GM12878 (cell line): ENCODE data around the gene PAXX. TPM values are rescaled to one million over a fixed set of nuclear protein-coding genes. Genes with fewer than 3 reads are reported as not detected.
A peak's percentile ranks its signal among the peaks of the same experiment; 100 is the strongest.

ENCODE experiments used
- CBX5 ChIP-seq: sonication (generic); IDR thresholded peaks from 2 replicates; pipeline ENCODE4 v1.6.1; 2016; ENCODE audit warnings: low read depth, moderate library complexity, mild to moderate bottlenecking, inconsistent platforms
- ESRRA ChIP-seq: IDR thresholded peaks from 2 replicates; pipeline ENCODE4 v1.6.1; 2012; ENCODE audit warnings: mild to moderate bottlenecking, low read length, improper control_type of control experiment
- MEF2A ChIP-seq: IDR thresholded peaks from 2 replicates; pipeline ENCODE4 v1.6.1; 2011; ENCODE audit warnings: low read depth, mild to moderate bottlenecking, low read length, moderate library complexity; ENCODE audit not compliant: insufficient read depth
- MTA3 ChIP-seq: IDR thresholded peaks from 2 replicates; pipeline ENCODE4 v1.6.1; 2012; ENCODE audit warnings: low read length, inconsistent platforms, borderline replicate concordance
- SMAD5 ChIP-seq: IDR thresholded peaks from 2 replicates; pipeline ENCODE4 v1.6.1; 2016; ENCODE audit warnings: antibody characterized with exemption, low read depth
- SPI1 ChIP-seq: IDR thresholded peaks from 2 replicates; pipeline ENCODE4 v1.6.1; 2011; ENCODE audit warnings: low read depth, mild to moderate bottlenecking, low read length, moderate library complexity, borderline replicate concordance; ENCODE audit not compliant: insufficient read depth
- SUPT20H ChIP-seq: IDR thresholded peaks from 2 replicates; pipeline ENCODE4 v1.6.1; 2011; ENCODE audit warnings: low read depth, mild to moderate bottlenecking, low read length, moderate library complexity, borderline replicate concordance; ENCODE audit not compliant: control insufficient read depth
- polyA plus RNA-seq, 11 experiments: library from polyadenylated mRNA; depleted of rRNA in 4 of 11; unstranded in 6 of 11; stranded (reverse) in 5 of 11; fragments of >200 nt; fragmentation: Nextera tagmentation in 4 of 11; fragmentation: Illumina TruSeq in 1 of 11; extraction: Ambion mirVana in 4 of 11; extraction: Trizol in 1 of 11; gene quantifications; 1 replicate in 1 of 11; 2 replicates in 10 of 11; pipeline versions ENCODE4 v1.2.1 to v1.2.3, GENCODE V29; 2011 to 2016; ENCODE audit warnings: inconsistent platforms in 2 of 11, missing spikeins in 2 of 11, low read depth in 1 of 11
- total RNA-seq, 4 experiments: library from RNA; depleted of rRNA in 3 of 4; stranded (reverse); fragments of >200 nt in 3 of 4; fragmentation: Illumina TruSeq in 1 of 4; extraction: Trizol in 1 of 4; gene quantifications; 2 replicates each; pipeline versions ENCODE4 v1.2.1 to v1.2.3, GENCODE V29; 2013 to 2021
- TF ChIP-seq, protein P1 (sequence below): IDR thresholded peaks from 2 replicates; pipeline ENCODE4 v1.6.1; 2012; ENCODE audit warnings: improper control_type of control experiment, low read depth, low read length; ENCODE audit not compliant: insufficient replicate concordance
- TF ChIP-seq, protein P2 (sequence below): fragments of 450-650 bp; IDR thresholded peaks from 2 replicates; pipeline ENCODE4 v1.6.1; 2018; ENCODE audit warnings: mild to moderate bottlenecking, low read depth, moderate library complexity; ENCODE audit not compliant: partially characterized antibody
- TF ChIP-seq, protein P3 (sequence below): fragments of 450-650 bp; IDR thresholded peaks from 2 replicates; pipeline ENCODE4 v1.6.1; 2017; ENCODE audit warnings: mild to moderate bottlenecking
- TF ChIP-seq, protein P4 (sequence below): fragments of 450-650 bp; formaldehyde crosslinking; IDR thresholded peaks from 2 replicates; pipeline ENCODE4 v1.4.0; 2022; ENCODE audit warnings: mild to moderate bottlenecking, moderate library complexity

PAXX gene
- total and polyA plus RNA-seq, 10 of the 15 experiments (the other 5 are each of a cell fraction or from before 2014, with no cell fraction given), result 0.18 to 60.6 (median 29.5) TPM

DNA sequence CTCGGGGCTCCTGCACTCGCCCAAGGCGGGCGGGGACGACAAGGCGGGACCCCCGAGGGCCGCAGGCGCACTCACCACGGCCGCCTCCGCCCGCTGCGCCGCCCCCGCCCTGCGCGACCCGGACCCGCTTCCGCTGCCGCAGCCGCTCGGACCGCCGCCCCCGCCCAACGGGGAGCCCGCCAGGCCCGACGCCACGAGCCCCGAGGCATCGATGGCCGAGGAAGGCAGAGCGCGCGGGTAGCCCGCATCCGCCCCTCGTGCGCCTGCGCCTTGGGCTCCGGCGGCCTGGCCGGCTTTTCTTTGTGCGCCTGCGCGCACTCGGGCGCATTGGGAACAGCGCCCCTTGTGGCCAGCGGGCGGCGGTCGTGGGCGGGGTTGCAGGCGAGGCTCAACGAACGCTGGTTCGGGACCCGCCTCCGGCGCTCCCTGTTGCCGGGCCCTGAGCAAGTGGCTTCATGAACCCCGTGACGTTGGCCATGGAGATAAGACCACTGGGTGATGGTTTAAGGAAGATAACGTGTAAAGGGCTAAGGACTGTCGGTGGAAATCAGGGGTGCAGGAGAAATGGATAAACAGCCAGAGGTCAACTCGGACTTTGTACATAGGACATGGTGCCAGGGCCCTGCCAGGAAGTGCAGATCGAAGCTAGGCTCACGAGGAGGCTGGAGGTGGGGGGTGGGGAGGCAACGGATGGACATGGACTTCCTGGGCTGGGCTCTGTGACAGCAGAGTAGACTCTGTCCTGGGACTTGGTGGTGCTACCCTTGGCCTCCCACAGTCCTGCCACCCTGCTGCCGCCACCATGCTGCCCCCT, 47.5 kb upstream of the PAXX start, which contains the start of the genes C8G and FBXW5 (continued):
- TF ChIP-seq, protein P1, sequence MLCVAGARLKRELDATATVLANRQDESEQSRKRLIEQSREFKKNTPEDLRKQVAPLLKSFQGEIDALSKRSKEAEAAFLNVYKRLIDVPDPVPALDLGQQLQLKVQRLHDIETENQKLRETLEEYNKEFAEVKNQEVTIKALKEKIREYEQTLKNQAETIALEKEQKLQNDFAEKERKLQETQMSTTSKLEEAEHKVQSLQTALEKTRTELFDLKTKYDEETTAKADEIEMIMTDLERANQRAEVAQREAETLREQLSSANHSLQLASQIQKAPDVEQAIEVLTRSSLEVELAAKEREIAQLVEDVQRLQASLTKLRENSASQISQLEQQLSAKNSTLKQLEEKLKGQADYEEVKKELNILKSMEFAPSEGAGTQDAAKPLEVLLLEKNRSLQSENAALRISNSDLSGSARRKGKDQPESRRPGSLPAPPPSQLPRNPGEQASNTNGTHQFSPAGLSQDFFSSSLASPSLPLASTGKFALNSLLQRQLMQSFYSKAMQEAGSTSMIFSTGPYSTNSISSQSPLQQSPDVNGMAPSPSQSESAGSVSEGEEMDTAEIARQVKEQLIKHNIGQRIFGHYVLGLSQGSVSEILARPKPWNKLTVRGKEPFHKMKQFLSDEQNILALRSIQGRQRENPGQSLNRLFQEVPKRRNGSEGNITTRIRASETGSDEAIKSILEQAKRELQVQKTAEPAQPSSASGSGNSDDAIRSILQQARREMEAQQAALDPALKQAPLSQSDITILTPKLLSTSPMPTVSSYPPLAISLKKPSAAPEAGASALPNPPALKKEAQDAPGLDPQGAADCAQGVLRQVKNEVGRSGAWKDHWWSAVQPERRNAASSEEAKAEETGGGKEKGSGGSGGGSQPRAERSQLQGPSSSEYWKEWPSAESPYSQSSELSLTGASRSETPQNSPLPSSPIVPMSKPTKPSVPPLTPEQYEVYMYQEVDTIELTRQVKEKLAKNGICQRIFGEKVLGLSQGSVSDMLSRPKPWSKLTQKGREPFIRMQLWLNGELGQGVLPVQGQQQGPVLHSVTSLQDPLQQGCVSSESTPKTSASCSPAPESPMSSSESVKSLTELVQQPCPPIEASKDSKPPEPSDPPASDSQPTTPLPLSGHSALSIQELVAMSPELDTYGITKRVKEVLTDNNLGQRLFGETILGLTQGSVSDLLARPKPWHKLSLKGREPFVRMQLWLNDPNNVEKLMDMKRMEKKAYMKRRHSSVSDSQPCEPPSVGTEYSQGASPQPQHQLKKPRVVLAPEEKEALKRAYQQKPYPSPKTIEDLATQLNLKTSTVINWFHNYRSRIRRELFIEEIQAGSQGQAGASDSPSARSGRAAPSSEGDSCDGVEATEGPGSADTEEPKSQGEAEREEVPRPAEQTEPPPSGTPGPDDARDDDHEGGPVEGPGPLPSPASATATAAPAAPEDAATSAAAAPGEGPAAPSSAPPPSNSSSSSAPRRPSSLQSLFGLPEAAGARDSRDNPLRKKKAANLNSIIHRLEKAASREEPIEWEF, result peak; percentile 93
- TF ChIP-seq SPI1, result peak; percentile 32; the same call in 1 of the 2 replicates
- peak; percentile 49; the same call in 1 of the 2 replicates for TF ChIP-seq MEF2A
- 0 out of 2 replicates have a peak, but pooled peaks have one; percentile 20 for TF ChIP-seq ESRRA
- TF ChIP-seq, protein P2, sequence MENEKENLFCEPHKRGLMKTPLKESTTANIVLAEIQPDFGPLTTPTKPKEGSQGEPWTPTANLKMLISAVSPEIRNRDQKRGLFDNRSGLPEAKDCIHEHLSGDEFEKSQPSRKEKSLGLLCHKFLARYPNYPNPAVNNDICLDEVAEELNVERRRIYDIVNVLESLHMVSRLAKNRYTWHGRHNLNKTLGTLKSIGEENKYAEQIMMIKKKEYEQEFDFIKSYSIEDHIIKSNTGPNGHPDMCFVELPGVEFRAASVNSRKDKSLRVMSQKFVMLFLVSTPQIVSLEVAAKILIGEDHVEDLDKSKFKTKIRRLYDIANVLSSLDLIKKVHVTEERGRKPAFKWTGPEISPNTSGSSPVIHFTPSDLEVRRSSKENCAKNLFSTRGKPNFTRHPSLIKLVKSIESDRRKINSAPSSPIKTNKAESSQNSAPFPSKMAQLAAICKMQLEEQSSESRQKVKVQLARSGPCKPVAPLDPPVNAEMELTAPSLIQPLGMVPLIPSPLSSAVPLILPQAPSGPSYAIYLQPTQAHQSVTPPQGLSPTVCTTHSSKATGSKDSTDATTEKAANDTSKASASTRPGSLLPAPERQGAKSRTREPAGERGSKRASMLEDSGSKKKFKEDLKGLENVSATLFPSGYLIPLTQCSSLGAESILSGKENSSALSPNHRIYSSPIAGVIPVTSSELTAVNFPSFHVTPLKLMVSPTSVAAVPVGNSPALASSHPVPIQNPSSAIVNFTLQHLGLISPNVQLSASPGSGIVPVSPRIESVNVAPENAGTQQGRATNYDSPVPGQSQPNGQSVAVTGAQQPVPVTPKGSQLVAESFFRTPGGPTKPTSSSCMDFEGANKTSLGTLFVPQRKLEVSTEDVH, result no peak
- TF ChIP-seq, protein P3, sequence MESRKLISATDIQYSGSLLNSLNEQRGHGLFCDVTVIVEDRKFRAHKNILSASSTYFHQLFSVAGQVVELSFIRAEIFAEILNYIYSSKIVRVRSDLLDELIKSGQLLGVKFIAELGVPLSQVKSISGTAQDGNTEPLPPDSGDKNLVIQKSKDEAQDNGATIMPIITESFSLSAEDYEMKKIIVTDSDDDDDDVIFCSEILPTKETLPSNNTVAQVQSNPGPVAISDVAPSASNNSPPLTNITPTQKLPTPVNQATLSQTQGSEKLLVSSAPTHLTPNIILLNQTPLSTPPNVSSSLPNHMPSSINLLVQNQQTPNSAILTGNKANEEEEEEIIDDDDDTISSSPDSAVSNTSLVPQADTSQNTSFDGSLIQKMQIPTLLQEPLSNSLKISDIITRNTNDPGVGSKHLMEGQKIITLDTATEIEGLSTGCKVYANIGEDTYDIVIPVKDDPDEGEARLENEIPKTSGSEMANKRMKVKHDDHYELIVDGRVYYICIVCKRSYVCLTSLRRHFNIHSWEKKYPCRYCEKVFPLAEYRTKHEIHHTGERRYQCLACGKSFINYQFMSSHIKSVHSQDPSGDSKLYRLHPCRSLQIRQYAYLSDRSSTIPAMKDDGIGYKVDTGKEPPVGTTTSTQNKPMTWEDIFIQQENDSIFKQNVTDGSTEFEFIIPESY, result no peak
- TF ChIP-seq, protein P4, sequence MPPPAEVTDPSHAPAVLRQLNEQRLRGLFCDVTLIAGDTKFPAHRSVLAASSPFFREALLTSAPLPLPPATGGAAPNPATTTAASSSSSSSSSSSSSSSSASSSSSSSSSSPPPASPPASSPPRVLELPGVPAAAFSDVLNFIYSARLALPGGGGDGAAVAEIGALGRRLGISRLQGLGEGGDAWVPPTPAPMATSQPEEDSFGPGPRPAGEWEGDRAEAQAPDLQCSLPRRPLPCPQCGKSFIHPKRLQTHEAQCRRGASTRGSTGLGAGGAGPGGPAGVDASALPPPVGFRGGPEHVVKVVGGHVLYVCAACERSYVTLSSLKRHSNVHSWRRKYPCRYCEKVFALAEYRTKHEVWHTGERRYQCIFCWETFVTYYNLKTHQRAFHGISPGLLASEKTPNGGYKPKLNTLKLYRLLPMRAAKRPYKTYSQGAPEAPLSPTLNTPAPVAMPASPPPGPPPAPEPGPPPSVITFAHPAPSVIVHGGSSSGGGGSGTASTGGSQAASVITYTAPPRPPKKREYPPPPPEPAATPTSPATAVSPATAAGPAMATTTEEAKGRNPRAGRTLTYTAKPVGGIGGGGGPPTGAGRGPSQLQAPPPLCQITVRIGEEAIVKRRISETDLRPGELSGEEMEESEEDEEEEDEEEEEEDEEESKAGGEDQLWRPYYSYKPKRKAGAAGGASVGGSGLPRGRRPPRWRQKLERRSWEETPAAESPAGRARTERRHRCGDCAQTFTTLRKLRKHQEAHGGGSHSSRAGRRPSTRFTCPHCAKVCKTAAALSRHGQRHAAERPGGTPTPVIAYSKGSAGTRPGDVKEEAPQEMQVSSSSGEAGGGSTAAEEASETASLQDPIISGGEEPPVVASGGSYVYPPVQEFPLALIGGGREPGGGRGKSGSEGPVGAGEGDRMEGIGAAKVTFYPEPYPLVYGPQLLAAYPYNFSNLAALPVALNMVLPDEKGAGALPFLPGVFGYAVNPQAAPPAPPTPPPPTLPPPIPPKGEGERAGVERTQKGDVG (CRISPR knock-in tag), result no peak
- TF ChIP-seq SUPT20H, result no peak
- no peak for TF ChIP-seq MTA3
- no peak for TF ChIP-seq CBX5
- no peak for TF ChIP-seq SMAD5
